NCI-H446 treated with DMSO at 0.1 percent for 48 hours (cell line): ENCODE data around the gene CHP2.
"Not testable (repeated sequence)": the region's sequence is repeated elsewhere in the genome, so short reads cannot be mapped to it uniquely, and the experiment has no call there.

Experiments used
- DNase-seq: peaks from one replicate; lab custom pipeline; 2025; lab: John Stamatoyannopoulos, UW

The CHP2 gene

DNA sequence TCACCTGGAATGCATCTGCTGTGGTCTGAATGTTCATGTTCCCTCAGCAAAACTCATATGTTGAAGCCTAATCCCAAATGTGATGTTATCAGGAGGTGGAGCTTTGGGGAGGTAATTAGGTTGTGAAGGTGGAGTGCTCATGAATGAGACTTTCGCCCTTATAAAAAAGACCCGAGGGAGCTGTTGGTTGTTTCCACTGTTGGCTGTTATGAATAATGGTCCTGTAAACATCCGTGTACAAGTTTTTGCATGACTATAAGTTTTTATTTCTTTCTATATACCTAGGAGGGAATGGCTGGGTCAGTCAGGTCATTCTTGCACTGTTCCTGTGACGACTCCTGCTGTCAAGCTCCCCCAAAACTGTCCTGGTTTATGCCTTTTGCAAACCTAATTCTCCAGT lies 9.6 kb upstream of the CHP2 start:
- no peak for DNase-seq

DNA sequence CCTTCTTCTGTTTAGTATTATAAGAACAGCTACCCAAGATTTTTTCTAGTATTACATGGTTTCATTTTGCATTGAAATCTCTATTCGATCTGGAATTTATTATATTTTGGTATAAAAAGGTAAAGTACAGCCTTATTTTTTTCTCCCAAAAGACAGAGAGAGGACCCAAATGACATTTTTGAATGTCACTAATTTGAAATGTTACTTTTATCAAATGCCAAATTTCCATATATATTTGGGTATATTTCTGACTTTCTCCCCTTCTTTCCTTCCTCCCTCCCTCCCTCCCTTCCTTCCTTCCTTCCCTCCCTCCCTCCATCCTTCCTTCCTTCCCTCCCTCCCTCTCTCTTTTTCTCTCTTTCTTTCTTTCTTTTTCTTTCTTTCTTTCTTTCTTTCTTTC lies 6.2 kb upstream of the CHP2 start:
- no peak for DNase-seq

DNA sequence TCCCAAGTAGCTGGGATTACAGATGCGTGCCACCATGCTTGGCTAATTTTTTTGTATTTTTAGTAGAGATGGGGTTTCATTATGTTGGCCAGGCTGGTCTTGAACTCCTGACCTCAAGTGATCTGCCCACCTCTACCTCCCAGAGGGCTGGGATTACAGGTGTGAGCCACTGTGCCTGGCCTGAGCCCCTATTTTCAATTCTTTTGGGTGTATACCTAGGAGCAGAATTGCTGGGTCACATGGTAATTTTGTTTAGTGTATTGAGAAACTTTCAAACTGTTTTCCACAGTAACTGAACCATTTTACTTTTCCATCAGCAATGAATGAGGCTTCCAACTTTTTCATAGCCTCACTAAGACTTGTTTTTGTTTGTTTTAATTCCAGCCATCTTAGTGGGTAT lies 3.8 kb upstream of the CHP2 start:
- not testable (repeated sequence) for DNase-seq

DNA sequence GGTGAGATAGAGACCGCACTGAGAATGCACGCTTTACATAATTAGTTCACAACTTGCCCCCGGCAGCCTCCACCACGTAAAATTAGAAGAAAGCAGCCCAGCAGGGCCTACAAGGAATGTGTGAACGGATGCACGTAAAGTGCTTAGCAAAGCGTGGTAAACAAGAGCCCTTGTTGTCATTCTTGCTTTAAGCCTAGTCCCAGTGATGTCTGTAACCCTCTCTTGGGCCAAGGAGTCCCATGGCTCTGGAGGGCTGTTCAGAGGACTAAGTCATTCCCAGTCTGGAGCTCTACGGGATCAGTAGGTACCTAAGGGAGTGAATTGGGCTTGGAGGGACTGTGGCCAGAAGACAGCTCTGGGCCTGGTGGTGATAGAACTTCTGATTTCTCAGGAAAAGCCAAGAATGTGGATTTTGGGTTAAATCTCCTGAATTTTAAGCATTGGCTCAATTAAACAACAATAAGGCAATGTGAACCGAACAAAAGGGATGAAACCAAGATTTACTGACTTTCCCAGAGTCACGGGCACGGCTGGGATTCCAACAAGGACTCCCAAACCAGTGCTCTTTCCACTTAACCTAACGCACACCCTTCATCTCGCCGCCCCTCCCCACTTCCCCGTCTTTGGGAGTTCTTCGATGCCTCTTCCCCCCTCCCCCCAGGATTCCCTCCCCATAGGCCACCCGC lies 775 bp upstream of the CHP2 start:
- DNase-seq: no peak

DNA sequence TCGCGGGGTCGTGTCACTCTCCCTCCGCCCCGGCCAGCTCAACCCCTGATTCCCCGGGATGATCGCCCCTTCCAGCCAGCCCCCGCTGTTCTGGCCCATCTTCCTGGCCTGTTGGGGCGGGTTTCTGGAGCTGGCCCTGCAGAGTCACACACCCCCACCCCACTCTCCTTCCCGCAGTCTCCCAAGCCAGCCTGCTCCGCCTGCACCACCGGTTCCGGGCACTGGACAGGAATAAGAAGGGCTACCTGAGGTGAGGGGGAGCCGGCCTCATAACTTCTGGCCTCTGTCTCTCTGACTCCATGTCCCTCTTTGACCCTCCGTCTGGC lies 621 bp downstream of the CHP2 start:
- DNase-seq: no peak

DNA sequence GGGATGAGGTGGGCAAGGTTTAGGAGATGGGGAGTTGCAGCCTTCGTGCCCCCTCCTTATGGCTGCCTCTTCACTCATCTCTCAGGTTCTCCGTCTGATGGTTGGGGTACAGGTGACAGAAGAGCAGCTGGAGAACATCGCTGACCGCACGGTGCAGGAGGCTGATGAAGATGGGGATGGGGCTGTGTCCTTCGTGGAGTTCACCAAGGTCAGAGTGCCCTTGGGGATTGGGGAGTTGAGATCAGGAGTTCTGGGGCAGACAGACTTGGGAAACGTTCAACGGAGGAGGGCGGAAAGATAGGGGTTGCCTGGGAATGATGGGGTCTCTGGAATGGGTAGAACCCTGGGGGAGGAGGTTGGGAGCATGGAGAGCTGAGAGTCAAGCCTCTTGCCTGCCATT lies 2.3 kb downstream of the CHP2 start:
- DNase-seq: no peak

DNA sequence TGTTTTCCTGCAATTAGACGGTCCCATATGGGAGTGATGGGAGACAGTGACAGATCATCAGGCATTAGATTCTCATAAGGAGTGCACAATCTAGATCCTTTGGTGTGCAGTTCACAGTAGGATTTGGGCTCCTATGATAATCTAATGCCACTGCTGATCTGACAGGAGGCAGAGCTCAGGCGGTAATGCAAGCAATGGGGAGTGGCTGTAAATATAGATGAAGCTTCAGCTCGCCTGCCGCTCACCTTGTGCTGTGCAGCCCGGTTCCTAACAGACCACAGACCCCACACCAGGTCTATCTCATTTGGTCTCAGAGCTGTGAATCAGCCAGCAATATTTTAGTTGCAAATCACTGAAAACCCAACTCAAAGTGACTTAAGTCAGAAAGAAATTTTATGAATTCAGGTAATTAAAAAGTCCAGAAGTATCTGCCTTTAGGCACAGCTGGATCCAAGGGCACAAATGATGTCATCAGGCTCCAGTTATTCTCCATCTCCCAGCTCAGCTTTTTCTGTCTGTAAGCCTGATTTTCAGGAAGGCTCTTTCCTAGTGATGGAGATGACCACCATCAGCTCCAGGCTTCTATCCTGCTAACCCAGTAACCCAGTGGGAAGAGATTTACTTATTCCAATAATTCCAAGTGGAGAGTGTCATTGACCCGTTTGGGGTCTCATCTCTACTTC lies 3.3 kb downstream of the CHP2 start:
- no peak for DNase-seq

DNA sequence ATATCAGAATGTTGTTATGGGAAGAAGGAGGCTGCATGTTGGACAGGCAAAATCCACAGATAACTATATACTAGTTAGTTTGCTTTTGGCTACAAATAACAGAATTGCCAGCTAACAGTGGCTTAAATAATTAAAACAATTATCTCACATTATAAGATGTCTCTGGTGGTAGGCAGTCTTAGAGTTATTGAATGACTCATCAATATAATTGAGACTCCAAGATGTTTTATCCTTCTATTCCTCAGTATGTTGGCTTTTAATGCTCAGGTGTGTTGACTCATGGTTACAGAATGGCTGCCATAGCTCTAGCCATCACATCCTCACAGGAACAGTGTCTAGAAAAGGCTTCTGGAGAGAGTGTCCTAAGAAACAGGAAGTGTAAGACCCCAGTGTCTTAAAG lies 11.1 kb downstream of the CHP2 start:
- DNase-seq: no peak

DNA sequence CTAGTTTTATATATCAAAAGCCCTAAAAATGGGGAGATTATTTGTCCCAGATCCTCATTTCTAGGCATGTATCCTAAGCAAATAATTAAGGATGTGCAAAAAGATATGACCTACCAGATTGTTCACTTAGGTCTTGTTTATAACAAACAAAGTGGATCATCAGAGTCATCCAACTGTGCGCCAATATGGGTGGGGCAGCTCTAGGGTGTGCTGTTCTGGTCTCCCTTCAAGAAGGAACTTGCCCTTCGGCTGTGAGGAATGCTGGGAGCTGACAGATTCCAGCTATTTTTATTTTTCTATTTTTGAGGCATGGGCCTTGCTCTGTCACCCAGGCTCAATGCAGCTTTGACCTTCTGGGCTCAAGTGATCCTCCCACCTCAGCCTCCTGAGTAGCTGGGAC lies 13.8 kb downstream of the CHP2 start:
- DNase-seq: no peak

DNA sequence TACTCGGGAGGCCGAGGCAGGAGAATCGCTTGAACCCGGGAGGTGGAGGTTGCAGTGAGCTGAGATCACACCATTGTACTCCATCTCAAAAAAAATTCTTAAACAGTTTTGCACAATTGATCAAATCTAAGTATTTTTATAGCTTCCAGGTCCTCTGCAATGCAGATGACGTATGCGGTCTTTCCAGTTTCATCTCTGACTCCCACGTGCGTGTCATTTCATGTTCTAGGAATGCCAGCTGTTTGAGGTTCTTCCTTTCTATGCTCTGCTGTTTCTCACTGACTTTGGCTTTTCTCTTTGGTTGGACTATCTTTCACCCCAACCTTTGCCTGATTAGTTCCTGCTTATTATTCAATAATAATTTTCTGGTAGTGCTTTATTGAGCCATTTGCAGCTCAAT lies 16.2 kb downstream of the CHP2 start:
- no peak for DNase-seq

DNA sequence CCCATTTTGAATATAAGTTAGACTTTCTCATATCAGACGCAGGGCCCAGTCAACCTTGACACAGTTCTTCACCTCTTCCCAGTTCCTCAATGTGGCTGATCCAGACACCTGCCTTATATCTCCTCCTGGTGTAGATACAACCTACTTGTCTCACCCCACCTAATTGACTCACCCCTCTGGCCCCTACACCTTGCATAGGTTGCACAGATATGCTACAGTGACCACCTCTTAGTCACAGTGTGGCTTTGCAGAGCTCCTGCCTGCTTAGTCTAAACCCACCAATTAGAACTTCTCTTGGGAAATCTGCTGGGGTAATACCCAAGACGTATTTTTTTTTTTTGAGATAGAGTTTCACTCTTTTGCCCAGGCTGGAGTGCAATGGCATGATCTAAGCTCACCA lies 16.8 kb downstream of the CHP2 start:
- no peak for DNase-seq

DNA sequence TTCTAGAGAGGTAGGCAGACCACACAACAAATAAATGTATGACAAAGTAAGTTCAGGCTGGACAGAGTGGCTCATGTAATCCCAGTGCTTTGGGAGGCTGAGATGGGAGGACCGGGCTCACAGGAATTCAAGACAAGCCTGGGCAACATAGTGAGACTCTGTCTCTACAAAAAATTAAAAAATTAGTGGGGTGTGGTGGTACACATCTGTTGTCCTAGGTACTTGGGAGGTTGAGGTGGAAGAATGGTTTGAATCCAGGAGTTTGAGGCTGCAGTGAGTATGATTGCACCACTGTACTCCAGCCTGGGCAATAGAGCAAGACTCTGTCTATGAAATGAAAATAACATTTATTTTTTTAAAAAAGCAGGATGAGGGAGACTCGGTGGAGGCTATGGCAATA lies 18.5 kb downstream of the CHP2 start:
- no peak for DNase-seq

DNA sequence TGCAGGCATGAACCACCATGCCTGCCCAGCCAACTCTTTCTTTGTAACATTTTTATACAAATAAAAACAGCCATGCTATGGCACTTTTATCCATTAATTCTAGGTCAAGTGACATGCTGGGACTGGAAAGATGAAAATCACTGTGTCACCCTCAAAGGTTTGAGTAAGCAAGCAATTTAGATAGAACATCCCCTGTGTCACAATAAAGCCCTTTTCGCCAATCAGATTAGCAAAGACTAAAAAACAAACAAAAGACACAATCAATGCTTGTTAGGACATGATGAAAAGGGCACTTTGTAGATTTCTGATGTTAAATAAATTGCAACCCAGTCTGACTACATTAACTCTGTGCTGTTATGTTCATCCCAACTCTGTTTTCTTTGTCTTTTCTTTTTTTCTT lies 26.4 kb downstream of the CHP2 start:
- DNase-seq: no peak

DNA sequence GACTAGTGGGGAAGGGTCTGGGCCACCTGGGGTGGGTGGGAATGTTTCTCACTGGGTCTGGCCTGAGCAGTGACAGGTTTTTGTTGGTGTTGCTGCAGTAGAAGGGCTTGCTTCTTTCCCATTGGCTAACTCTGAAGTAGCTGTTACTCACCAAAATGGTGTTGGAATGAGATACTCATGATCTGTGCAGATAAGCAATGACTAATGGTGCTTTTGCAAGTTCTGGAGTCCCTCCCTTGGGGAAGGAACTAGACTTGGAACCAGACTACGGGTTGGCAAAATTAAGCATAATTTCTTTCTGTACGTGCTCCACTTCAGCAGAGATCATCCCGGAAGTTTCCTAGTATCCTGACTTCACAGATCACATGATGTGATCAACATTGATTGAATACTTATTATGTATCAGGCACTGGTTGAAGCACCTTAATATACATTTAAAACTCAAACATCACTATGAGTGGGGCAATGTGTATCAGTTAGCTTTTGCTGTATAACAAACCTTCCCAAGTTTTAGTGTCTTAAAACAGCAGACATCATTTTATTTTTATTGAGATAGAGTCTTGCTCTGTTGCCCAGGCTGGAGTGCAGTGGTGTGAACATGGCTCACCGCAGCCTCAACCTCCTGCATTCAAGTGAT lies 30.1 kb downstream of the CHP2 start:
- no peak for DNase-seq

DNA sequence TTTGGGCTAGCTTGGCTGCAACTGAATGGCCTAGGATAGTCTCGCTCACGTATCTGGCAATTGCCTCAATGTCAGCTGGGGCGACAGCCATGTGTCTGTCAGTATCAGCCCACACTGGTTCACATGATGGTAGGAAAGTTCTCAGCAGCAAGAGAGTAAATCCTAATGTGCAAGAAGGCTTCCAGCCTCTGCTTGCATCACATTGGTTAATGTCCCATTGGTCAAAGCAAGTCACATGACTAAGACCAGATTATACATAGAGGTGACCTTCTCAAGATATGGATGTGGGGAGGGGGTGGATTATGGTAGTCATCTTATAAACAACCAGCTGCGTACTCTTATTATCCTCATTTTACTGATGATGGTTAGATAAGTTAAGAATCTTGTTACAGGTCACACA lies 31.0 kb downstream of the CHP2 start:
- DNase-seq: no peak

DNA sequence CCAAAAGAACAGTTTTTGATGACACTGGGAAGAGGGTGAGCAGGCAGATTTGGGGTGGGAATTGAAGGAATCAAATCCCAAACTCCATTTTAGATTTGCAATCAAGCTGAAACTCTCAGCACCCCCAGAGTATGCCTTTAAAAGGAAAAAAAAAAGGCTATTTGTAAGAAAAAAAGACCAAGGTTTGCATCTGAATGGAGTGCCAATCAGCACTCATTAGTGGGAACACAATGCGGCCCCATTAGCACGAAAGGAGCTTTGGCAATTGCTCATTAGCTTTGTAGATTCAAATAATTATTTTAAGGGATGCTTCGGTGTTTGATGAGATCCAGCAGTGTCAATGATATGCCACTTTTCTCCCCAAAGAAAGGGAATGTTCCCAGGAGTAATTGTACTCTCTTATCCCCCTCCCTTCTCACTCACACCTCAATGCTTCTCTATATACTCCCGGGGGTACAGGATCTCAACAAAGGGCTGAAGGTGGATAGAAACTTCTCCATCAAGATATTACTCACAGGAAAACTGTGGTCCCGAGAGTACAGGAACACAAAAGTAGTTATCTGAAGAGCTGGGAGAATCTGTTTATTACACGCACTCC lies 32.2 kb downstream of the CHP2 start:
- DNase-seq: no peak

DNA sequence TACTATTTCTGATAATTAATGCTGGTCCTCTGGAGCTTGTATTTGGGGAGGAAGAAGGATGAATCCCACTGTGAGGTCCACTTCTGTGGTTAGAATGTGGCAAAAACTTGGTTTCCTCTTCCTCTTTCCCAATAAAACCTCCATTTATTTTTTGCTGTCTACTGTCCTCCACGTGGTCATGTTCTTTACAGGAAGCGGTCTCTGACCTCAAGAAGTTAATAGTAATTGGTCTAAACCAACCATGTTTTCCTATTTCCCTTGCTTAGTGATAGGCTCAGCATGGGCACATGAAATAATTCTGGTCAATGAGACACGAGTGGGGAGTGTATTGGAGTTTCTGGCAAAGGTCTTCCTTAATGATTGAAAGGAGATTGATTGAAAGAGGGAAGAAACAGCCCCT lies 33.9 kb downstream of the CHP2 start:
- no peak for DNase-seq

DNA sequence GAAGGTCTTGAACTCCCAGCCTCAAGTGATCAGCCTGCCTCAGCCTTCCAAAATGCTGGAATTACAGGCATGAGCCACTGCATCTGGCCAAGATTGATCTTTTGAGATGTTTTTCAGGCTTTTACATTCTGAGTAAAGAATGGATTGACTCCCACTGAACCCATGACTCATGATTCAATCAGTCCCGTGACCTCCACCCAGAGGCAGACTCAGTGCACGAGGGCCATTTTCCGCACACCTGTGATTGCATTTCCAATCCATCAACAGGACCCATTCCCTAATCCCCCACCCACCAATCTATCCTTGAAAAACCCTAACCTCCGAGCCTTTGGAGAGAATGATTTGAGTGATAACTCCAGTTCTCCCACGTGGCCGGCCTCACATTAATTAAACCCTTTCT lies 40.6 kb downstream of the CHP2 start:
- DNase-seq: no peak

DNA sequence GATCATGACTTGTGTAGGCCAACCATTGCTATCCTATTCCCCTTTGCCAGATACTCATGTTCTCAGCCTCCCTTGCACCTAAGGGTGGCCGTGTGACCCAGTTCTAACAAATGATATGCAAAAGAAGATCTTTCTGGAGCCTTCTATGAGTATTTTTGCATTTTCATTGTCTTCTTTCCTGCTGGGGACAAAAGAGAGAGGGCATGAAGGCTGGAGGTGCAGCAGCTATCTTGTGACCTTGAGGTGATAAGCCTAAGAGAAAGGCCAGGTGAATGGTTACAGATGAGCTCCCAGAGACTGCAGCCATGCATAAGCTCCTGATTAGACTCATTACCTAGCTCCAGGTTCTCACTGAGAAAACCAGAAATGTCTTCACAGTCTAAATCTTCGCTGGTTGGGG lies 42.1 kb downstream of the CHP2 start:
- DNase-seq: no peak

DNA sequence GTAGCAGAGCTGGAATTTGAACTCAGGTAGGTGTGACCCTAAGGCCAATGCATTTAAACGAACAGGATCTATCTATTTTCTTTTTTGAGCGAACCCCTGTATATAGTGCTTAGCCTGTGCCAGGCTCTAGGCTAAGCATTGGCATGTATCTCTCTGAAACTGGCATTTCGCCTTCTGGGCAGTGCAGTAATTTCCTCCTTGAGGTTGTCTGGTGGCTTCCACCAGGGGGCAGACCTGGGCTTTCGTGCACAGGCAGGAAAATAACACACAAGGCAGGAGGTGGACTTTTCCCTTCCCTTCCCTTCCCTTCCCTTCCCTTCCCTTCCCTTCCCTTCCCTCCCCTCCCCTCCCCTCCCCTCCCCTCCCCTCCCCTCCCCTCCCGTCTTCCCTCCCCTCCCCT lies 46.6 kb downstream of the CHP2 start:
- peak; percentile 3 for DNase-seq

DNA sequence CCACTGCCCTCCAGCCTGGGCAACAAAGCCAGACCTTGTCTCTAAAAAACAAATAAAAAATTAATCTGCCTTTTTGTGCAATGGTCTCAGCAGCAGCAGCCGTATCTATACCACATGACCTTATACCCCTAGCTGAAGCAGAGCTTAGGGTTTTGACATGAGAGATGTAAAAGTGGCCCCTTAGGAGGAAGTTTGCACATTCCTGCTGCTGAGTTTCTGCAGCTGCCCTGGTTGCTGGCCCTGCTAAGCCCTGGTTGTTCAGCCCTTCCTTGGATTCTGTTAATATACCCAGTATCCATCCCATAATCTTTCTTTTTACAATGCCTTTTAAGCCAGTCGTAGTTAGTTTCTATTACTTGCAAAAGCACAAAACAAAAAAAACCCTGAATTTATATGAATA lies 48.0 kb downstream of the CHP2 start:
- DNase-seq: no peak

DNA sequence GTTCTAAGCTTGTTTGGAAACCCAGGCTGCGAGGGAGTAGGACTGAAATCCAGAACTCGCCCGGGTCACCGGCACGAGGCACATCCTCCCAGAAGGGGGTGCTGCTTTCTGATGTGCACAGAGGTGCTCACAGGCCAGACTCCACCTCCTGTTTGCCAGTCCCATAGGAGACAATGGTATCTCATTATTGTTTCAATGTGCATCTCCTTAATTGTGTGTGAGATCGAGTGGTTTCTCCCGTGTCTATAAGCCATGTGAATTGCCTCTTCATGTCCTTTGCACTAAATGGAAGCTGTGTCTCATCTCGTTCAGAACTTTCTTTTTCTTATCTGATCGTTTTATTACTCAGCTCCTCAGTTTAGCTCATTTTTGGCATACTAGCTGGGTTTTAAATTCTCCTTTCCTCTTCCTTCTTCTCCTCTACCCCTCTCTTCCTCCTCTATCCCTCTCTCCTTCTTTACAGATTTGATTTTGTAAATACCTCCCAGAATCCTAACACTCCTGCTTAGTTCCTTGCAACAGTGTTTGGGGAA lies 48.8 kb downstream of the CHP2 start:
- DNase-seq: no peak

DNA sequence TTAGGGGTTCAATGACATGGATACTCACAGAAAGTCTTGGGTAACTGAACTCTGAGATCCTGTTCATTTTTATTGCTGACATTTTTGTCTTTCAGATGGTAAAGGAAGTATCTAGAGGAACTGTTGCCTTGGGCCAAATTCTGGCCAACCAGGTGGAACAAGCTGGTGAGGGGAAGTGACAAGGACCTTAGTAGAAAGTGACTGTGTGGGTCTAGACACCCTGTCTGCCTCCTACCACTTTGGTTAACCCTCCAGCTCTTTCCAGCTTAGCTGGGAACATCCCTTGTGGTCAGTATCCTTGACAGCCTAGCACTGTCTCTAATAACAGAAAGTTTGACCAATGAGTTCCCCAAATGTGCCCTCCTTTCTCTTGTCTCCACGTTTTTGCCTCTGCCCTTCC lies 52.2 kb downstream of the CHP2 start:
- DNase-seq: no peak
